Left lung (tissue), 10 donors: Measurements from ENCODE around the gene SUCNR1. TPM values are rescaled to one million over a fixed set of nuclear protein-coding genes. Genes with fewer than 3 reads are reported as not detected.
A peak's percentile ranks its signal among the peaks of the same experiment; 100 is the strongest.
"Not testable (repeated sequence)": the region's sequence is repeated elsewhere in the genome, so short reads cannot be mapped to it uniquely, and the experiment has no call there.

ENCODE experiments used
- ATAC-seq: fragments of 200-7000 bp; cut with Tn5 transposase; one replicate; pipeline ENCODE4 v1.9.1; 2020; ENCODE audit warnings: moderate library complexity
- DNase-seq, 4 donors: peaks; one replicate each; pipeline ENCODE4 v3.0.0-alpha.2; 2013 to 2020
- H3K27ac ChIP-seq, 2 donors: fragments of 200-600 bp; sonication (generic) in 1 of 2; one replicate each; pipeline versions ENCODE4 v1.5.0 to v1.8.0; 2020 to 2021
- H3K27me3 ChIP-seq, 2 donors: fragments of 200-600 bp; sonication (generic) in 1 of 2; one replicate each; pipeline versions ENCODE4 v1.5.0 to v1.8.0; 2020 to 2021
- H3K36me3 ChIP-seq, 2 donors: fragments of 200-600 bp; sonication (generic) in 1 of 2; one replicate each; pipeline versions ENCODE4 v1.5.0 to v1.8.0; 2020 to 2021
- H3K4me1 ChIP-seq, 2 donors: fragments of 200-600 bp; one replicate each; pipeline ENCODE4 v1.8.0; 2021
- H3K4me3 ChIP-seq, 2 donors: fragments of 200-600 bp; sonication (generic) in 1 of 2; one replicate each; pipeline versions ENCODE4 v1.5.0 to v1.8.0; 2020 to 2021; ENCODE audit warnings: mild to moderate bottlenecking in 1 of 2
- H3K9me3 ChIP-seq, 2 donors: fragments of 200-600 bp; sonication (generic) in 1 of 2; one replicate each; pipeline versions ENCODE4 v1.5.0 to v1.8.0; 2020 to 2021
- CTCF ChIP-seq, 2 donors: fragments of 200-600 bp; sonication (generic) in 1 of 2; IDR thresholded peaks; one replicate each; pipeline versions ENCODE4 v1.5.0 to v1.8.0; 2021; ENCODE audit warnings: antibody characterized with exemption in 2 of 2
- intact Hi-C, 2 donors: fragments of 100-400 bp; cut with DNase I; formaldehyde crosslinking; loops; one replicate each; pipeline versions ENCODE4 v1.11.2 to v1.14.2; 2022
- polyA plus RNA-seq, 6 donors: library from polyadenylated mRNA; unstranded; fragments of 120-200 nt; gene quantifications; one replicate each; pipeline ENCODE4 v1.2.1, GENCODE V29; 2013; ENCODE audit not compliant: insufficient read length in 6 of 6
- total RNA-seq, 2 donors: library from RNA; stranded (reverse); fragmentation: NEBNext Ultra II Directional; extraction: Animal tissue kit (Norgen Biotek cat#: 25700); gene quantifications; one replicate each; pipeline ENCODE4 v1.2.1, GENCODE V29; 2021
- donor health status: DM: no; HTN: yes; CAD: no.
- donor health status: DM: no; HTN: no; CAD: no.

Gene SUCNR1
- total and polyA plus RNA-seq, 8 donors: 0.04 to 4.8 (median 0.21) TPM

GRCh38 chr3:151845306-151845905 lies 28.0 kb upstream of the SUCNR1 start:
- peaks cover 0 to 10% of the 10 kb centered on the region in 2 donors for H3K9me3 ChIP-seq
- H3K27ac ChIP-seq: no peak overlapping the region
- DNase-seq (no peak), ATAC-seq (no peak)
- H3K27me3 ChIP-seq: no peaks in the 10 kb centered on the region
- H3K4me1 ChIP-seq: no peaks in the 10 kb centered on the region
- H3K4me3 ChIP-seq: no peak overlapping the region
- H3K36me3 ChIP-seq: peaks cover 0 to 3% of the 10 kb centered on the region in 2 donors
- intact Hi-C loops: loop anchor here in 1 of 2 donors (10.0 kb wide), 1 partner anchor 411 kb away; no protein-coding TSS in a partner anchor
- TF ChIP-seq CTCF (IDR thresholded peaks at IDR 0.05): no peak

GRCh38 chr3:151850065-151850464 lies 23.4 kb upstream of the SUCNR1 start:
- DNase-seq, intact Hi-C loops, ATAC-seq, H3K27ac ChIP-seq, H3K36me3 ChIP-seq, H3K27me3 ChIP-seq, H3K4me3 ChIP-seq, H3K4me1 ChIP-seq: not testable (repeated sequence)
- H3K9me3 ChIP-seq: peaks cover 0 to 15% of the 10 kb centered on the region in 2 donors

- H3K4me3 ChIP-seq: no peak overlapping the region
- ATAC-seq: no peak
- TF ChIP-seq CTCF (IDR thresholded peaks at IDR 0.05): no peak
- intact Hi-C loops: no loop called here
- H3K9me3 ChIP-seq: peaks cover 0 to 15% of the 10 kb centered on the region in 2 donors
- no peaks in the 10 kb centered on the region for H3K36me3 ChIP-seq
- H3K27me3 ChIP-seq: no peaks in the 10 kb centered on the region
- no peak overlapping the region for H3K27ac ChIP-seq
- no peaks in the 10 kb centered on the region for H3K4me1 ChIP-seq
- peak in 1 of 4 donors; percentile 48 for DNase-seq
Measured at GRCh38 chr3:151852074-151852811, 21.2 kb upstream of the SUCNR1 start.

GRCh38 chr3:151856118-151856517 lies 17.3 kb upstream of the SUCNR1 start:
- H3K36me3 ChIP-seq: no peaks in the 10 kb centered on the region
- TF ChIP-seq CTCF (IDR thresholded peaks at IDR 0.05): no peak
- H3K27me3 ChIP-seq: no peaks in the 10 kb centered on the region
- no peak overlapping the region for H3K4me3 ChIP-seq
- no peaks in the 10 kb centered on the region for H3K9me3 ChIP-seq
- no peak overlapping the region for H3K27ac ChIP-seq
- DNase-seq: no peak
- ATAC-seq: no peak
- H3K4me1 ChIP-seq: no peaks in the 10 kb centered on the region
- intact Hi-C loops: no loop called here

GRCh38 chr3:151856641-151857040 lies 16.8 kb upstream of the SUCNR1 start:
- Histone ChIP-seq H3K9me3 (no peaks in the 10 kb centered on the region), H3K4me3 (no peak overlapping the region), H3K27ac (no peak overlapping the region), H3K36me3 (no peaks in the 10 kb centered on the region), H3K27me3 (no peaks in the 10 kb centered on the region), H3K4me1 (no peaks in the 10 kb centered on the region)
- intact Hi-C loops: no loop called here
- ATAC-seq: no peak
- TF ChIP-seq CTCF (IDR thresholded peaks at IDR 0.05): no peak
- DNase-seq: no peak
